HepG2 (cell line): ENCODE data around the gene SLC20A1. TPM values are rescaled to one million over a fixed set of nuclear protein-coding genes. Genes with fewer than 3 reads are reported as not detected.

Experiments used
- HDAC6 ChIP-seq: fragments of 200-600 bp; sonication (generic); IDR thresholded peaks from 2 replicates; pipeline ENCODE4 v1.7.0; 2017; ENCODE audit warnings: mild to moderate bottlenecking, antibody characterized with exemption, low read length, low read depth
- HES4 ChIP-seq: sonication (generic); formaldehyde crosslinking; IDR thresholded peaks from 2 replicates; pipeline ENCODE4 v1.9.0; 2021; ENCODE audit warnings: mild to moderate bottlenecking, missing genetic modification reagents, borderline replicate concordance
- MIER3 ChIP-seq: IDR thresholded peaks from 2 replicates; pipeline ENCODE4 v1.6.1; 2016; ENCODE audit warnings: missing compliant biosample characterization, borderline replicate concordance
- NFKBIZ ChIP-seq: IDR thresholded peaks from 2 replicates; pipeline ENCODE4 v1.6.1; 2018; ENCODE audit warnings: missing genetic modification reagents, missing compliant biosample characterization
- NFYC ChIP-seq: IDR thresholded peaks from 2 replicates; pipeline ENCODE4 v1.6.1; 2016; ENCODE audit warnings: missing genetic modification reagents, missing compliant biosample characterization
- NR2F2 ChIP-seq: IDR thresholded peaks from 2 replicates; pipeline ENCODE4 v1.6.1; 2012; ENCODE audit warnings: low read depth, inconsistent platforms, borderline replicate concordance
- NR2F6 ChIP-seq, 2 experiments: IDR thresholded peaks; 2 replicates each; pipeline ENCODE4 v1.6.1; 2016; ENCODE audit warnings: antibody characterized with exemption in 1 of 2, mild to moderate bottlenecking in 1 of 2
- RBFOX2 ChIP-seq: fragments of 200-400 bp; formaldehyde crosslinking; IDR thresholded peaks from 2 replicates; pipeline ENCODE4 v1.6.1; 2017; ENCODE audit warnings: low read depth, mild to moderate bottlenecking, low read length
- ZFP82 ChIP-seq: sonication (generic); formaldehyde crosslinking; IDR thresholded peaks from 2 replicates; pipeline ENCODE4 v1.5.1; 2020; ENCODE audit warnings: mild to moderate bottlenecking, missing genetic modification reagents, borderline replicate concordance
- ZNF234 ChIP-seq: sonication (generic); formaldehyde crosslinking; conservative IDR thresholded peaks from 2 replicates; pipeline ENCODE4 v1.5.1; 2020; ENCODE audit warnings: mild to moderate bottlenecking, missing genetic modification reagents
- ZNF501 ChIP-seq: sonication (generic); formaldehyde crosslinking; IDR thresholded peaks from 2 replicates; pipeline ENCODE4 v1.5.1; 2020; ENCODE audit warnings: mild to moderate bottlenecking, moderate library complexity, missing genetic modification reagents
- ZNF563 ChIP-seq: sonication (generic); formaldehyde crosslinking; IDR thresholded peaks from 2 replicates; pipeline ENCODE4 v1.8.0; 2022; ENCODE audit warnings: mild to moderate bottlenecking, moderate library complexity, missing genetic modification reagents
- ZNF781 ChIP-seq: sonication (generic); formaldehyde crosslinking; IDR thresholded peaks from 2 replicates; pipeline ENCODE4 v1.5.1; 2020; ENCODE audit warnings: borderline replicate concordance, mild to moderate bottlenecking, missing genetic modification reagents; ENCODE audit errors: not compliant biosample characterization
- ZNF841 ChIP-seq: sonication (generic); formaldehyde crosslinking; IDR thresholded peaks from 2 replicates; pipeline ENCODE4 v1.8.1; 2023; ENCODE audit warnings: missing genetic modification reagents, borderline replicate concordance
- polyA plus RNA-seq, 8 experiments: library from polyadenylated mRNA; depleted of rRNA in 3 of 8; stranded (reverse) in 7 of 8; unstranded in 1 of 8; fragments of >200 nt; fragmentation: Illumina TruSeq in 4 of 8; extraction: Trizol in 4 of 8; gene quantifications; 2 replicates each; pipeline versions ENCODE4 v1.2.1 to v1.2.3, GENCODE V29; 2011 to 2016; ENCODE audit warnings: low read depth in 4 of 8, missing spikeins in 1 of 8, mixed read lengths in 1 of 8; ENCODE audit not compliant: insufficient read depth in 1 of 8
- total RNA-seq, 5 experiments: library from RNA; depleted of rRNA; stranded (reverse); fragments of >200 nt; fragmentation: Illumina TruSeq; extraction: Trizol; gene quantifications; 2 replicates each; pipeline ENCODE4 v1.2.3, GENCODE V29; 2016; ENCODE audit warnings: low read depth in 1 of 5
- TF ChIP-seq, protein P1 (sequence below): sonication (generic); formaldehyde crosslinking; IDR thresholded peaks from 2 replicates; pipeline ENCODE4 v1.8.1; 2022; ENCODE audit warnings: mild to moderate bottlenecking, missing genetic modification reagents
- TF ChIP-seq, protein P2 (sequence below): sonication (generic); formaldehyde crosslinking; IDR thresholded peaks from 2 replicates; pipeline ENCODE4 v1.5.0; 2020; ENCODE audit warnings: missing genetic modification reagents
- TF ChIP-seq, protein P3 (sequence below): sonication (generic); formaldehyde crosslinking; IDR thresholded peaks from 2 replicates; pipeline ENCODE4 v1.4.0; 2020; ENCODE audit warnings: missing genetic modification reagents, mild to moderate bottlenecking, borderline replicate concordance
- TF ChIP-seq, protein P4 (sequence below): sonication (generic); formaldehyde crosslinking; IDR thresholded peaks from 2 replicates; pipeline ENCODE4 v1.4.0; 2020; ENCODE audit warnings: mild to moderate bottlenecking, missing genetic modification reagents
- TF ChIP-seq, protein P5 (sequence below): sonication (generic); formaldehyde crosslinking; conservative IDR thresholded peaks from 2 replicates; pipeline ENCODE4 v1.4.0; 2020; ENCODE audit warnings: missing genetic modification reagents
- TF ChIP-seq, protein P6 (sequence below): sonication (generic); formaldehyde crosslinking; conservative IDR thresholded peaks from 2 replicates; pipeline ENCODE4 v1.4.0; 2020; ENCODE audit warnings: missing genetic modification reagents

The SLC20A1 gene
- total and polyA plus RNA-seq, 2 of the 13 experiments (the other 11 are each of a cell fraction or from before 2014, with no cell fraction given) = 54.0 to 85.9 TPM

DNA sequence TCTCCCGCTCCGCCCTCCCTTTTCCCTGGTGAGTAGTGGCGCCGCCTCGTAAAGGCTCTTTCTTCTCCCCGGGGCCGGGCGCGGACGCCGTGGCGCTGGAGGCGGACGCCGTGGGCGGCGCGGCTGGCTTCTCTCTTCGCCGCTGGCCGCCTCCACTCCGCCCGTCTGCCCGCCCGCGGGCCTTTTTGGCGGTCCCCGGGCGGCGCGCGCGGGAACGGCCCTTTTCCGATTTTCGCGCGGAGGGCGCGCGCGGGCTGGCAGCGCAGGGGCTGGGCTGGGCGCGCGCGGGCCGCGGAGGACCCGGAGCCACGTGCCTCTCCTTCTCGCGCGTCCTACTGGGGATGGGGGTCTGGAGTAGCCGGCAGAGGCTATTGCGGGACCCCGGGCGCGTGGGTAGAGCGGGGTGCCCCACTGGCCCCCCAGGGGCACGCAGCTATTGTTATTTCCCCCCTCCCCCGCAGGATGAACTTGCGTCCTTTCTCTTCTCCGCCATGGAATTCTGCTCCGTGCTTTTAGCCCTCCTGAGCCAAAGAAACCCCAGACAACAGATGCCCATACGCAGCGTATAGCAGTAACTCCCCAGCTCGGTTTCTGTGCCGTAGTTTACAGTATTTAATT lies 472 bp downstream of the SLC20A1 start (continued):
- TF ChIP-seq ZFP82 (CRISPR knock-in tag) (peak; percentile 40; the same call in 1 of the 2 replicates), NR2F6 (IDR thresholded peaks at IDR 0.05) (no peak), NR2F6 (CRISPR knock-in tag; IDR thresholded peaks at IDR 0.05) (no peak), HDAC6 (no peak), MIER3 (CRISPR knock-in tag) (no peak), RBFOX2 (peak; percentile 71), NFKBIZ (CRISPR knock-in tag) (no peak), ZNF563 (peak; percentile 47), ZNF234 (CRISPR knock-in tag) (0 out of 2 replicates have a peak, but pooled peaks have one; percentile 5), NFYC (CRISPR knock-in tag) (no peak), ZNF841 (CRISPR knock-in tag) (no peak), HES4 (CRISPR knock-in tag) (peak; percentile 67; the same call in 1 of the 2 replicates), NR2F2 (no peak), ZNF501 (CRISPR knock-in tag) (no peak), ZNF781 (CRISPR knock-in tag) (no peak)
- TF ChIP-seq, protein P1, sequence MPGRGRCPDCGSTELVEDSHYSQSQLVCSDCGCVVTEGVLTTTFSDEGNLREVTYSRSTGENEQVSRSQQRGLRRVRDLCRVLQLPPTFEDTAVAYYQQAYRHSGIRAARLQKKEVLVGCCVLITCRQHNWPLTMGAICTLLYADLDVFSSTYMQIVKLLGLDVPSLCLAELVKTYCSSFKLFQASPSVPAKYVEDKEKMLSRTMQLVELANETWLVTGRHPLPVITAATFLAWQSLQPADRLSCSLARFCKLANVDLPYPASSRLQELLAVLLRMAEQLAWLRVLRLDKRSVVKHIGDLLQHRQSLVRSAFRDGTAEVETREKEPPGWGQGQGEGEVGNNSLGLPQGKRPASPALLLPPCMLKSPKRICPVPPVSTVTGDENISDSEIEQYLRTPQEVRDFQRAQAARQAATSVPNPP (CRISPR knock-in tag) = peak; percentile 82
- TF ChIP-seq, protein P2, sequence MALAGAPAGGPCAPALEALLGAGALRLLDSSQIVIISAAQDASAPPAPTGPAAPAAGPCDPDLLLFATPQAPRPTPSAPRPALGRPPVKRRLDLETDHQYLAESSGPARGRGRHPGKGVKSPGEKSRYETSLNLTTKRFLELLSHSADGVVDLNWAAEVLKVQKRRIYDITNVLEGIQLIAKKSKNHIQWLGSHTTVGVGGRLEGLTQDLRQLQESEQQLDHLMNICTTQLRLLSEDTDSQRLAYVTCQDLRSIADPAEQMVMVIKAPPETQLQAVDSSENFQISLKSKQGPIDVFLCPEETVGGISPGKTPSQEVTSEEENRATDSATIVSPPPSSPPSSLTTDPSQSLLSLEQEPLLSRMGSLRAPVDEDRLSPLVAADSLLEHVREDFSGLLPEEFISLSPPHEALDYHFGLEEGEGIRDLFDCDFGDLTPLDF = 0 out of 2 replicates have a peak, but pooled peaks have one; percentile 3
- TF ChIP-seq, protein P3, sequence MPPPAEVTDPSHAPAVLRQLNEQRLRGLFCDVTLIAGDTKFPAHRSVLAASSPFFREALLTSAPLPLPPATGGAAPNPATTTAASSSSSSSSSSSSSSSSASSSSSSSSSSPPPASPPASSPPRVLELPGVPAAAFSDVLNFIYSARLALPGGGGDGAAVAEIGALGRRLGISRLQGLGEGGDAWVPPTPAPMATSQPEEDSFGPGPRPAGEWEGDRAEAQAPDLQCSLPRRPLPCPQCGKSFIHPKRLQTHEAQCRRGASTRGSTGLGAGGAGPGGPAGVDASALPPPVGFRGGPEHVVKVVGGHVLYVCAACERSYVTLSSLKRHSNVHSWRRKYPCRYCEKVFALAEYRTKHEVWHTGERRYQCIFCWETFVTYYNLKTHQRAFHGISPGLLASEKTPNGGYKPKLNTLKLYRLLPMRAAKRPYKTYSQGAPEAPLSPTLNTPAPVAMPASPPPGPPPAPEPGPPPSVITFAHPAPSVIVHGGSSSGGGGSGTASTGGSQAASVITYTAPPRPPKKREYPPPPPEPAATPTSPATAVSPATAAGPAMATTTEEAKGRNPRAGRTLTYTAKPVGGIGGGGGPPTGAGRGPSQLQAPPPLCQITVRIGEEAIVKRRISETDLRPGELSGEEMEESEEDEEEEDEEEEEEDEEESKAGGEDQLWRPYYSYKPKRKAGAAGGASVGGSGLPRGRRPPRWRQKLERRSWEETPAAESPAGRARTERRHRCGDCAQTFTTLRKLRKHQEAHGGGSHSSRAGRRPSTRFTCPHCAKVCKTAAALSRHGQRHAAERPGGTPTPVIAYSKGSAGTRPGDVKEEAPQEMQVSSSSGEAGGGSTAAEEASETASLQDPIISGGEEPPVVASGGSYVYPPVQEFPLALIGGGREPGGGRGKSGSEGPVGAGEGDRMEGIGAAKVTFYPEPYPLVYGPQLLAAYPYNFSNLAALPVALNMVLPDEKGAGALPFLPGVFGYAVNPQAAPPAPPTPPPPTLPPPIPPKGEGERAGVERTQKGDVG (CRISPR knock-in tag) = no peak
- TF ChIP-seq, protein P4, sequence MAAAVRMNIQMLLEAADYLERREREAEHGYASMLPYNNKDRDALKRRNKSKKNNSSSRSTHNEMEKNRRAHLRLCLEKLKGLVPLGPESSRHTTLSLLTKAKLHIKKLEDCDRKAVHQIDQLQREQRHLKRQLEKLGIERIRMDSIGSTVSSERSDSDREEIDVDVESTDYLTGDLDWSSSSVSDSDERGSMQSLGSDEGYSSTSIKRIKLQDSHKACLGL = peak; percentile 69; the same call in 1 of the 2 replicates
- TF ChIP-seq, protein P5, sequence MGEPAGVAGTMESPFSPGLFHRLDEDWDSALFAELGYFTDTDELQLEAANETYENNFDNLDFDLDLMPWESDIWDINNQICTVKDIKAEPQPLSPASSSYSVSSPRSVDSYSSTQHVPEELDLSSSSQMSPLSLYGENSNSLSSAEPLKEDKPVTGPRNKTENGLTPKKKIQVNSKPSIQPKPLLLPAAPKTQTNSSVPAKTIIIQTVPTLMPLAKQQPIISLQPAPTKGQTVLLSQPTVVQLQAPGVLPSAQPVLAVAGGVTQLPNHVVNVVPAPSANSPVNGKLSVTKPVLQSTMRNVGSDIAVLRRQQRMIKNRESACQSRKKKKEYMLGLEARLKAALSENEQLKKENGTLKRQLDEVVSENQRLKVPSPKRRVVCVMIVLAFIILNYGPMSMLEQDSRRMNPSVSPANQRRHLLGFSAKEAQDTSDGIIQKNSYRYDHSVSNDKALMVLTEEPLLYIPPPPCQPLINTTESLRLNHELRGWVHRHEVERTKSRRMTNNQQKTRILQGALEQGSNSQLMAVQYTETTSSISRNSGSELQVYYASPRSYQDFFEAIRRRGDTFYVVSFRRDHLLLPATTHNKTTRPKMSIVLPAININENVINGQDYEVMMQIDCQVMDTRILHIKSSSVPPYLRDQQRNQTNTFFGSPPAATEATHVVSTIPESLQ (CRISPR knock-in tag) = no peak
- TF ChIP-seq, protein P6, sequence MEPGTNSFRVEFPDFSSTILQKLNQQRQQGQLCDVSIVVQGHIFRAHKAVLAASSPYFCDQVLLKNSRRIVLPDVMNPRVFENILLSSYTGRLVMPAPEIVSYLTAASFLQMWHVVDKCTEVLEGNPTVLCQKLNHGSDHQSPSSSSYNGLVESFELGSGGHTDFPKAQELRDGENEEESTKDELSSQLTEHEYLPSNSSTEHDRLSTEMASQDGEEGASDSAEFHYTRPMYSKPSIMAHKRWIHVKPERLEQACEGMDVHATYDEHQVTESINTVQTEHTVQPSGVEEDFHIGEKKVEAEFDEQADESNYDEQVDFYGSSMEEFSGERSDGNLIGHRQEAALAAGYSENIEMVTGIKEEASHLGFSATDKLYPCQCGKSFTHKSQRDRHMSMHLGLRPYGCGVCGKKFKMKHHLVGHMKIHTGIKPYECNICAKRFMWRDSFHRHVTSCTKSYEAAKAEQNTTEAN (CRISPR knock-in tag) = no peak; the same call in 1 of the 2 replicates
